Neural cell (in vitro differentiated cells): Measurements from ENCODE around the gene CHD2. TPM values are rescaled to one million over a fixed set of nuclear protein-coding genes. Genes with fewer than 3 reads are reported as not detected.

ENCODE experiments used
- H2AFZ ChIP-seq: fragments of 200-600, 300-800 bp; sonication (generic), shearing (Covaris generic); 2 replicates; pipeline ENCODE4 v1.6.0; 2014; ENCODE audit warnings: low read depth, mild to moderate bottlenecking, antibody characterized with exemption, low read length, moderate library complexity
- H3F3A ChIP-seq: fragments of 200-600 bp; shearing (Covaris generic); 2 replicates; pipeline ENCODE4 v1.6.1; 2016; ENCODE audit warnings: mild to moderate bottlenecking, moderate library complexity, mixed read lengths, antibody characterized with exemption, low read length; ENCODE audit not compliant: insufficient read depth, poor library complexity, severe bottlenecking
- H3K27ac ChIP-seq: fragments of 200-600, 300-800 bp; sonication (generic), shearing (Covaris generic); 2 replicates; pipeline ENCODE4 v1.5.1; 2014; ENCODE audit warnings: mild to moderate bottlenecking, low read length, moderate library complexity
- H3K27me3 ChIP-seq: fragments of 300-800, 200-600 bp; sonication (generic), shearing (Covaris generic); 2 replicates; pipeline ENCODE4 v1.6.0; 2014; ENCODE audit warnings: mild to moderate bottlenecking, low read depth, low read length, moderate library complexity; ENCODE audit not compliant: insufficient read depth
- H3K36me3 ChIP-seq: fragments of 300-800, 200-600 bp; sonication (generic), shearing (Covaris generic); 2 replicates; pipeline ENCODE4 v1.5.1; 2014; ENCODE audit warnings: mild to moderate bottlenecking, antibody characterized with exemption, low read length, moderate library complexity; ENCODE audit not compliant: insufficient read depth
- H3K4me2 ChIP-seq: fragments of 300-800, 200-600 bp; sonication (generic), shearing (Covaris generic); 2 replicates; pipeline ENCODE4 v1.6.0; 2014; ENCODE audit warnings: mild to moderate bottlenecking, low read length
- H3K4me3 ChIP-seq: fragments of 300-800, 200-600 bp; sonication (generic), shearing (Covaris generic); 2 replicates; pipeline ENCODE4 v1.5.1; 2014; ENCODE audit warnings: mild to moderate bottlenecking, low read length, moderate library complexity
- H3K79me2 ChIP-seq: fragments of 200-600 bp; shearing (Covaris generic); replicated peaks from 2 replicates; pipeline ENCODE4 v1.6.0; 2014; ENCODE audit warnings: mild to moderate bottlenecking, low read length, moderate library complexity; ENCODE audit not compliant: insufficient read depth
- H3K9ac ChIP-seq: fragments of 300-800, 200-600 bp; sonication (generic), shearing (Covaris generic); 2 replicates; pipeline ENCODE4 v1.6.1; 2016; ENCODE audit warnings: mild to moderate bottlenecking, low read length, mixed read lengths
- H3K9me2 ChIP-seq: fragments of 200-600 bp; shearing (Covaris generic); 2 replicates; pipeline ENCODE4 v1.6.1; 2016; ENCODE audit warnings: mild to moderate bottlenecking, low read length, mixed read lengths; ENCODE audit not compliant: insufficient read depth
- H3K9me3 ChIP-seq: fragments of 200-600, 300-800 bp; sonication (generic), shearing (Covaris generic); 2 replicates; pipeline ENCODE4 v1.6.1; 2016; ENCODE audit warnings: mild to moderate bottlenecking, mixed run types, low read length, moderate library complexity, mixed read lengths
- H4K20me1 ChIP-seq: fragments of 200-600 bp; shearing (Covaris generic); 2 replicates; pipeline ENCODE4 v1.6.1; 2016; ENCODE audit warnings: mild to moderate bottlenecking, mixed run types; ENCODE audit not compliant: insufficient read depth
- EP300 ChIP-seq: fragments of 450-650 bp; conservative IDR thresholded peaks from 2 replicates; pipeline ENCODE4 v1.6.1; 2014; ENCODE audit warnings: antibody characterized with exemption, mild to moderate bottlenecking, moderate library complexity; ENCODE audit not compliant: poor library complexity, severe bottlenecking
- EZH2 ChIP-seq: fragments of 200-600, 300-800 bp; shearing (Covaris generic), sonication (generic); IDR thresholded peaks from 2 replicates; pipeline ENCODE4 v1.6.1; 2014; ENCODE audit warnings: antibody characterized with exemption, low read length, borderline replicate concordance, mild to moderate bottlenecking; ENCODE audit not compliant: insufficient read depth, poor library complexity, severe bottlenecking
- MXI1 ChIP-seq: fragments of 450-650 bp; conservative IDR thresholded peaks from 2 replicates; pipeline ENCODE4 v1.6.1; 2014; ENCODE audit warnings: antibody characterized with exemption, mild to moderate bottlenecking; ENCODE audit not compliant: poor library complexity, severe bottlenecking
- POLR2AphosphoS5 ChIP-seq: IDR thresholded peaks from 2 replicates; pipeline ENCODE4 v1.6.1; 2012
- RAD21 ChIP-seq: fragments of 450-650 bp; conservative IDR thresholded peaks from 2 replicates; pipeline ENCODE4 v1.6.1; 2014; ENCODE audit warnings: antibody characterized with exemption, mild to moderate bottlenecking, moderate library complexity
- SMC3 ChIP-seq: fragments of 450-650 bp; conservative IDR thresholded peaks from 2 replicates; pipeline ENCODE4 v1.6.1; 2014; ENCODE audit warnings: antibody characterized with exemption, mild to moderate bottlenecking, moderate library complexity; ENCODE audit not compliant: poor library complexity
- TAF1 ChIP-seq: IDR thresholded peaks from 2 replicates; pipeline ENCODE4 v1.6.1; 2012; ENCODE audit warnings: low read depth
- polyA plus RNA-seq: library from polyadenylated mRNA; depleted of rRNA; stranded (reverse); fragments of >200 nt; gene quantifications from 2 replicates; pipeline ENCODE4 v1.2.3, GENCODE V29; 2014
- TF ChIP-seq, protein P1 (sequence below): IDR thresholded peaks from 2 replicates; pipeline ENCODE4 v1.6.1; 2012; ENCODE audit warnings: borderline replicate concordance

The CHD2 gene
- polyA plus RNA-seq, 1 donor from 2014 or later: 113 TPM

DNA sequence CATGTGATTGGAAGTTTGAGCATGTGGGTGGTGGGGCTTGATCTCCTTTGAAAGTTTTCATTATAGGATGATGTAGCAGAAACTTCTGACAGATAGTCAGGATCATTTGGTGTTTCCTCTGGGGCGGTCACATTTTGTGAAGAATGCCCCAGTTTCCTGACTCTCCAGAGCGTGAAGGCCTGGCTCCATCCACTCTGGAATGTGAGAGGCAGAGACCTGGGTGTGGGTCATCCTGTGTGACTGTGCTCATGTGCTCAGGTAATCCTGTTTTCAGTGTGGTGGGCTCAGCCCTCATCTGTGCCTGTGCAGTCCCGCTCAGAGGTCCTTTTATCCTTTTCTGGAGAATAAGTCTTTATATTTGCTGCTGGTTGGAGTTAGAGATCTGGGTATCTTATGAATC, 107.9 kb downstream of the CHD2 start:
- Histone ChIP-seq H3K27me3 (no peaks in the 10 kb centered on the region), H3K9me3 (no peaks in the 10 kb centered on the region), H3K9me2 (no peaks in the 10 kb centered on the region), H2AFZ (no peak overlapping the region), H3K79me2 (no peaks in the 10 kb centered on the region), H3F3A (no peaks in the 10 kb centered on the region), H3K36me3 (peaks cover 42% of the 10 kb centered on the region), H3K4me2 (no peak overlapping the region), H3K9ac (no peak overlapping the region), H3K27ac (no peak overlapping the region), H4K20me1 (no peaks in the 10 kb centered on the region), H3K4me3 (no peak overlapping the region)
- no peak for TF ChIP-seq EP300
- no peak for TF ChIP-seq POLR2AphosphoS5
- no peak for TF ChIP-seq TAF1
- no peak for TF ChIP-seq SMC3

DNA sequence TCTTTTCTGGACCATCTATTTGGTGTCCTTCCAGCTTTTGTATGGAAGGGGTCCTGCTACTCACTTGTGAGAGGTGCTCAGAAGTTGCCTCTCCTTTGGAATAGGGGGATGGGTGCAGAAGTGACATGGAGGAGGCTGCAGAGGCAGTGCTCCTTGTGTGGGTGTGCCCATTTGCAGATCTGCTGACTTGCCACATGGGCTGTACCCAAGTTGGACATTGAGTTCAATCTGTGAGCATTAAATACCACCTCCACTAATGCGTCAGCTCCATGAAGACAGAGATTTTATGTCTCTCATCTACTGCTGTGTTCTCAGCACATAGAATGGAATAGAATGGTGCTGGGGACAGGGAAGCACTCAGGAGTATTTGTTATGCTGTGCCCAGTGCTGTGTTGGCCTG, 112.7 kb downstream of the CHD2 start:
- Histone ChIP-seq H3K4me3 (no peak overlapping the region), H2AFZ (no peak overlapping the region), H3K4me2 (no peak overlapping the region), H4K20me1 (no peaks in the 10 kb centered on the region), H3K79me2 (no peaks in the 10 kb centered on the region), H3K36me3 (peaks cover 37% of the 10 kb centered on the region), H3K9me3 (no peaks in the 10 kb centered on the region), H3K27me3 (no peaks in the 10 kb centered on the region), H3K9ac (no peak overlapping the region), H3F3A (no peaks in the 10 kb centered on the region), H3K9me2 (no peaks in the 10 kb centered on the region), H3K27ac (no peak overlapping the region)
- no peak for TF ChIP-seq RAD21
- TF ChIP-seq EP300: no peak
- TF ChIP-seq, protein P1, sequence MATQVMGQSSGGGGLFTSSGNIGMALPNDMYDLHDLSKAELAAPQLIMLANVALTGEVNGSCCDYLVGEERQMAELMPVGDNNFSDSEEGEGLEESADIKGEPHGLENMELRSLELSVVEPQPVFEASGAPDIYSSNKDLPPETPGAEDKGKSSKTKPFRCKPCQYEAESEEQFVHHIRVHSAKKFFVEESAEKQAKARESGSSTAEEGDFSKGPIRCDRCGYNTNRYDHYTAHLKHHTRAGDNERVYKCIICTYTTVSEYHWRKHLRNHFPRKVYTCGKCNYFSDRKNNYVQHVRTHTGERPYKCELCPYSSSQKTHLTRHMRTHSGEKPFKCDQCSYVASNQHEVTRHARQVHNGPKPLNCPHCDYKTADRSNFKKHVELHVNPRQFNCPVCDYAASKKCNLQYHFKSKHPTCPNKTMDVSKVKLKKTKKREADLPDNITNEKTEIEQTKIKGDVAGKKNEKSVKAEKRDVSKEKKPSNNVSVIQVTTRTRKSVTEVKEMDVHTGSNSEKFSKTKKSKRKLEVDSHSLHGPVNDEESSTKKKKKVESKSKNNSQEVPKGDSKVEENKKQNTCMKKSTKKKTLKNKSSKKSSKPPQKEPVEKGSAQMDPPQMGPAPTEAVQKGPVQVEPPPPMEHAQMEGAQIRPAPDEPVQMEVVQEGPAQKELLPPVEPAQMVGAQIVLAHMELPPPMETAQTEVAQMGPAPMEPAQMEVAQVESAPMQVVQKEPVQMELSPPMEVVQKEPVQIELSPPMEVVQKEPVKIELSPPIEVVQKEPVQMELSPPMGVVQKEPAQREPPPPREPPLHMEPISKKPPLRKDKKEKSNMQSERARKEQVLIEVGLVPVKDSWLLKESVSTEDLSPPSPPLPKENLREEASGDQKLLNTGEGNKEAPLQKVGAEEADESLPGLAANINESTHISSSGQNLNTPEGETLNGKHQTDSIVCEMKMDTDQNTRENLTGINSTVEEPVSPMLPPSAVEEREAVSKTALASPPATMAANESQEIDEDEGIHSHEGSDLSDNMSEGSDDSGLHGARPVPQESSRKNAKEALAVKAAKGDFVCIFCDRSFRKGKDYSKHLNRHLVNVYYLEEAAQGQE: no peak
- TF ChIP-seq MXI1: no peak
- no peak for TF ChIP-seq SMC3
- TF ChIP-seq EZH2: no peak

DNA sequence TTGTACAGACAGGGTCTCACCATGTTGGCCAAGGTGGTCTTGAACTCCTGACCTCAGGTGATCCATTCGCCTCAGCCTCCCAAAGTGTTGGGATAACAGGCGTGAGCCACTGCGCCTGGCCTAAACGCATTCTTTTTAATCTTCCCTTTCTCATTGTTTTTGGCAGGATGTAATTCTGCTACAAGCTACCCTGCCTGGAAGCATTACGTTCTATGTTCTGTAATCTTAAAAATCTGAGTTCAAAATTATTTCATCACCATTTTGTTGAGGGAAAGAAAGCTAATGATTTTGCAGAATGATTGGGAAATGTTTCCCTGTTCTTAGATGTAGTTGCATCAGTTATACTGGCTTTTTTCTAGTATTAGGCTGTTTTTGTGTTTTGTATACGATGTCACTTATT, 117.4 kb downstream of the CHD2 start:
- no peak overlapping the region for H3K4me2 ChIP-seq

More for the DNA sequence above, 117.4 kb downstream of the CHD2 start:
- Histone ChIP-seq H3K79me2 (peaks cover 6% of the 10 kb centered on the region), H3F3A (no peaks in the 10 kb centered on the region), H3K9me3 (no peaks in the 10 kb centered on the region), H3K9me2 (no peaks in the 10 kb centered on the region), H2AFZ (no peak overlapping the region), H3K9ac (no peak overlapping the region), H3K27ac (no peak overlapping the region), H3K4me3 (no peak overlapping the region), H3K27me3 (no peaks in the 10 kb centered on the region), H3K36me3 (peaks cover 47% of the 10 kb centered on the region), H4K20me1 (peaks cover 4% of the 10 kb centered on the region)
- no peak for TF ChIP-seq POLR2AphosphoS5
- no peak for TF ChIP-seq SMC3
